VCaP (cell line): ENCODE results near the gene NTNG1.

Experiments
- H3K27ac ChIP-seq: fragments of 450-650 bp; 2 replicates; pipeline ENCODE4 v1.5.1; 2017
- CTCF ChIP-seq: fragments of 450-650 bp; conservative IDR thresholded peaks from 2 replicates; pipeline ENCODE4 v1.5.1; 2017; ENCODE audit warnings: mild to moderate bottlenecking, moderate library complexity

NTNG1 gene

GRCh38 chr1:107274227-107274626 is 133.4 kb downstream of the NTNG1 start:
- TF ChIP-seq CTCF: no peak
- no peak overlapping the region for H3K27ac ChIP-seq

DNA sequence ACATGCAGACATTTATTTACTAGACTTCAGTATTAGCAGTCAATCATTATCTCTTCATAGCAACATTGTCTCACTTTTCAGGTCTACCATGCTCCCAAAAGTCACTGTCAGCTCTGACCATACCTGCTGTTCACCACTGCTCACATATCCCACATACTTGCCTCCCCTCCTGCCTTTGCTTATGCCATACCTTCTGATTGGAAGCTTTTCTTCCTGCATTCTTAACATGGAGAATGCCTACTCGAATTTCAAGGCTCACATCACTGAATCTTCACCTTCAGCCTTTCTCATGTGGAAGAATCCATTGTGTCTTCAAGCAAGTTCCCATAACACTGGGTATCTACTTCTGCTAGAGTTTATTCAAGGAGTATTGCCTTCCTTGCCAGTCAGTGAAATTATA is 135.4 kb downstream of the NTNG1 start:
- no peak overlapping the region for H3K27ac ChIP-seq
- TF ChIP-seq CTCF: no peak

- peak; percentile 78 for TF ChIP-seq CTCF
- H3K27ac ChIP-seq: no peak overlapping the region
These were observed 136.2 kb downstream of the NTNG1 start for GRCh38 chr1:107277022-107277421.

DNA sequence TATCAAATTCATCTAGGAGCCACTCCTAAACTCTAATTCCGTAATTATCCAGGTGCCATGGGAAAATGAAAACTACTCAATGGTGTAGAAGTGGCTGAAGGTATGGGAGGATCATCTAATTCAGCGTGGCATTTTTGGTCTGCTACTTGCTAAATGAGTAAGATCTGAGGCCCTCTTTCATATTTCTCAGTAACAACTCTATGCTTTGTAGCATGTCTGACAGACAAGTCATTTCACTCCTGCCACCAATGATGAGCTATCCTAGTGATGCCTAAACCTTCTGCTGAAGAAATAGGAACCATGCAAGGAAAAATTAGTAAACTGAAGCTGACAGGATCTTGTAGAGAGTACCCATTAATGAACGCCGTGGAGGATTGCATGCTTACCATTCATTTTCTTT is 145.3 kb downstream of the NTNG1 start:
- no peak for TF ChIP-seq CTCF
- no peak overlapping the region for H3K27ac ChIP-seq

DNA sequence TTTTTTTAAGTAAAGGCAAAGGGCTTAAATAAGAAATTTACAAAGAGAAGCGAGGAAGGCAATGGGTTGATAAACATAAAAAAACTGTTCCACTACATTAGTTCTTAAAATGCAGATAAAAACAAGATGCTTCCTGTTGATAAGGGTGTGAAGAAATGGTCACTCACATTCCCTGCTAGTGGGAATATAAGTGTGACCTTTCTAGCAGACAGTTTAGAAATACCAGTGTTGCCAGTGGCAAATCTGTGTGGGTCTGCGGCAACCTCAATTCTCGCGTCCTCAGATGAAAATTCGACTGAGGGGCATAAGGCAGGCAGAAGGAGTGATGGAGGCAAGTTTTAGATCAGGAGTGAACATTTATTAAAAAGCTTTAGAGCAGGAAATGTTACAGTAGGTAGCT is 151.1 kb downstream of the NTNG1 start:
- no peak overlapping the region for H3K27ac ChIP-seq
- TF ChIP-seq CTCF: no peak

DNA sequence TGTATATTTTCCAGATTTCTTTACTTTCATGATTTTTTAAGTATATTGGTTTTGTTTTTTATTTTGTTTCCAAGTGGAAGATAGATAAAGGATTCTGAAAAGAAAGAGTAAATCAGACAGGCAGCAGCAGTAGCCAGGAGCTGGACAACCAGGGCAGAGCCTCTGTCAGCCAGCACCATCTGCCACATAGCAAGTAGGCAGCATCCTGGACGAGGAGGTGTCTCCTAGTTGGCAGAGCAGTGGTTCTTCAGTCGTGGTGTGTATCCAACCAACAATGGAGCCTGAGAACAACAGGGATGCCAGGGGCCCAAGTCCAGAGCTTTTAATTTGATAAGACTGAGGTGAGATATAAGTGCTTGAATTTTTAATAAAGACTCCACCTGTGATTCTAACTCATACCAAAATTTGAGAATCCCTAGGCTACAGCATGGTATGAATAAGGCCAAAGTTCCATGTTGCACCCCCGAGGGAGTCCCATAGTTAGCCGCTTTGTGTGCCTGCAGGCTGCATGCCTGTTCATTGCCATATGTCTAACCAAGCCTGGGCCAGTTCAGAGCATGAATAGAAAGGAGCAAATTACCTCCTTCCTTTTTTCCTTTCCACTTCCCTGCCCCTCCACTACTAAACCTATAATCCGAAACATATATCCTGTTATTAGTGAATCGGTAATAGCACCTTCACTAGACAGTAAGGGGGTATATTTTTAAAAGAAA is 153.2 kb downstream of the NTNG1 start:
- TF ChIP-seq CTCF: no peak

GRCh38 chr1:107294686-107295085 is 153.8 kb downstream of the NTNG1 start:
- no peak overlapping the region for H3K27ac ChIP-seq
- TF ChIP-seq CTCF: no peak

More for the DNA sequence above, 153.2 kb downstream of the NTNG1 start:
- no peak overlapping the region for H3K27ac ChIP-seq
